ENCODE results near the gene EVA1A. TPM values are rescaled to one million over a fixed set of nuclear protein-coding genes. Genes with fewer than 3 reads are reported as not detected.

The EVA1A gene
- total and polyA plus RNA-seq, 12 donors, result 0.17 to 3.4 (median 0.99) TPM

- no peak overlapping the region for H3K4me3 ChIP-seq
- peaks cover 0 to 55% (median 29%) of the 10 kb centered on the region in 7 donors for H3K27me3 ChIP-seq
Measured at GRCh38 chr2:75605770-75606529, 45.2 kb upstream of the EVA1A start.

GRCh38 chr2:75604484-75604883 lies 43.7 kb upstream of the EVA1A start:
- ATAC-seq, result no peak
- DNase-seq, result no peak
- Histone ChIP-seq H3K27ac (no peak overlapping the region), H3K4me3 (no peak overlapping the region), H3K9me3 (peaks cover 0 to 5% (median 0%) of the 10 kb centered on the region in 11 donors), H3K36me3 (no peaks in the 10 kb centered on the region), H3K4me1 (peaks cover 0 to 9% (median 4%) of the 10 kb centered on the region in 9 donors), H3K27me3 (peaks cover 0 to 43% (median 24%) of the 10 kb centered on the region in 7 donors)
- no peak for TF ChIP-seq CTCF (IDR thresholded peaks at IDR 0.05)
- intact Hi-C loops (cut with DNase I), result loop anchor here in 2 of 10 donors (5.0 to 10.0 kb wide), 2 partner anchors 37 to 690 kb away; no protein-coding TSS in a partner anchor
- WGBS, 2 donors, result 54 to 60% methylated on average over 4 of the region's 4 CpGs

More at GRCh38 chr2:75605770-75606529, 45.2 kb upstream of the EVA1A start:
- DNase-seq, result no peak
- Histone ChIP-seq H3K9me3 (peaks cover 0 to 5% (median 0%) of the 10 kb centered on the region in 11 donors), H3K4me1 (peaks cover 0 to 9% (median 4%) of the 10 kb centered on the region in 9 donors), H3K27ac (no peak overlapping the region), H3K36me3 (no peaks in the 10 kb centered on the region)
- intact Hi-C loops (cut with DNase I), result loop anchor here in 4 of 10 donors (5.0 to 10.0 kb wide), 3 partner anchors 44 to 691 kb away; partner anchors contain the start of gene EVA1A (in 1 of the 4)
- ATAC-seq, result no peak
- WGBS, 2 donors, result 70 to 72% methylated on average over 6 of the region's 6 CpGs
- TF ChIP-seq CTCF (IDR thresholded peaks at IDR 0.05), result no peak

GRCh38 chr2:75603477-75603876 lies 42.7 kb upstream of the EVA1A start:
- no peak for DNase-seq
- no peak for TF ChIP-seq CTCF (IDR thresholded peaks at IDR 0.05)
- H3K9me3 ChIP-seq, result peaks cover 0 to 5% (median 0%) of the 10 kb centered on the region in 11 donors
- H3K27me3 ChIP-seq, result peaks cover 0 to 34% (median 14%) of the 10 kb centered on the region in 7 donors
- intact Hi-C loops (cut with DNase I), result loop anchor here in 2 of 10 donors (5.0 to 10.0 kb wide), 2 partner anchors 36 to 689 kb away; no protein-coding TSS in a partner anchor
- H3K36me3 ChIP-seq, result no peaks in the 10 kb centered on the region
- no peak for ATAC-seq
- H3K27ac ChIP-seq, result no peak overlapping the region
- peaks cover 0 to 3% (median 0%) of the 10 kb centered on the region in 9 donors for H3K4me1 ChIP-seq
- WGBS, 2 donors, result 87 to 94% methylated on average over 1 of the region's 1 CpG
- no peak overlapping the region for H3K4me3 ChIP-seq

- TF ChIP-seq CTCF (IDR thresholded peaks at IDR 0.05), result no peak
- ATAC-seq (no peak), DNase-seq (no peak)
- no peaks in the 10 kb centered on the region for H3K4me1 ChIP-seq
- no peaks in the 10 kb centered on the region for H3K36me3 ChIP-seq
- H3K27ac ChIP-seq, result no peak overlapping the region
- intact Hi-C loops (cut with DNase I), result loop anchor here in 2 of 10 donors (5.0 to 10.0 kb wide), 2 partner anchors 36 to 688 kb away; no protein-coding TSS in a partner anchor
- no peak overlapping the region for H3K4me3 ChIP-seq
- WGBS, 2 donors, result 75 to 83% methylated on average over 6 of the region's 6 CpGs
- H3K27me3 ChIP-seq, result peaks cover 0 to 28% (median 9%) of the 10 kb centered on the region in 7 donors
- H3K9me3 ChIP-seq, result peaks cover 0 to 5% (median 0%) of the 10 kb centered on the region in 11 donors
Measured at GRCh38 chr2:75602724-75603342, 42.1 kb upstream of the EVA1A start.

Measured in heart right ventricle (tissue), 16 donors.